HG03060 (cell line): ENCODE measurements around the gene MEA1.

Experiments
- ATAC-seq: cut with Tn5 transposase; IDR thresholded peaks from one replicate; pipeline ENCODE4 v1.9.1; 2021; ENCODE audit warnings: low read depth, moderate number of reproducible peaks; ENCODE audit not compliant: unreplicated experiment

The MEA1 gene

DNA sequence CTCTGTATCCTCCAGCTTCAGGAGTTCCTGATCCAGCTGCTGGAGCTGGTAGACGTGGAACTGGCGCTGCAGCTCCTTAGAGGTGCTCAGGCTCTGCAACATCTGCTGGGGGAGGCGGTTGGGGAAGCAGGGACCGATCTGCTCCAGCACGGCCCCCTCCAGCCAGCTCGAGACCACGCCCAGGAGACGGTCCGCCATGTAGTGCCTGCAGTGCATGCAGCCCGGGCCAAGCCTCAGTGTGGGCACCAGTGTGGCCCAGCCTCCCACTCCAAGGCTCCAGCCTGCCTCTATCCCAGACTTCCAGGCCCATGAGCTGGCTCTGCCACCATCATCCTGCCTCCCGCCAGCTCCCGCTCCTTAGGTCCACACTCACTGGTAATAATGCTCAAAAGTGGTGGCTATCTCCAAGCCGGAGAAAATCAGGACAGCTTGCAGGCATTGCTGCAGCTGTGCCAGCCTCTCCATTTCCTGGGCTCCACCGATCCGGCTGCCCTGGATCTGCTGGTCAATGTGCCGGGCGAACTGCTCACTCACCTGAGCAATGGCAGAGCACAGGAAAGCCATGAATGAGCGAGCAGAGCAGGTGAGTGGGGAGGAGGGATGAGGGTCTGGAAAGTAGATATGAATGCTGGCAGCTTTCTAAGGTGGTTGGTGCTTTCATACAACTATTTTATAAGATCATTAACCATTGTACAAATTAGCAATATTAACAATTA is 27.0 kb upstream of the MEA1 start:
- no peak for ATAC-seq

DNA sequence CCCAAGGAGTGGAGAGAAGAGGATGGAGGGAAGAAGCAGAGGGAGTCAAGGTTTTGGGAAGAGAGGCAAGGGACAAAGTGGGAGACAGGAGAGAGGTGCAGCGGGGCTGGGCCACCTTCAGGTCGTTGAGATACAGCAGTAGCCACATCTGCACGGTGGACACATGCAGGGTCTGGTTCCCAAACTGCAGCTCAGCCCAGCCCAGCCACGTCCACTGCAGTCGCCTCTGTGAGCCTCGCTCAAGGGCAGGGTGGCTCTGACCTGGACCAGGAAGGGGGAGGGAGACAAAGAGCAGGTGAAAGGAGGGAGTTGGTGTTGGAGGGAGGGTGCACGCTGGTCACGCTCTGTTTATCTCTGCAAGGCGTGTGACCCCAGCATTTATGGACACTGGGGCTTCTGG is 25.0 kb upstream of the MEA1 start:
- ATAC-seq = no peak

DNA sequence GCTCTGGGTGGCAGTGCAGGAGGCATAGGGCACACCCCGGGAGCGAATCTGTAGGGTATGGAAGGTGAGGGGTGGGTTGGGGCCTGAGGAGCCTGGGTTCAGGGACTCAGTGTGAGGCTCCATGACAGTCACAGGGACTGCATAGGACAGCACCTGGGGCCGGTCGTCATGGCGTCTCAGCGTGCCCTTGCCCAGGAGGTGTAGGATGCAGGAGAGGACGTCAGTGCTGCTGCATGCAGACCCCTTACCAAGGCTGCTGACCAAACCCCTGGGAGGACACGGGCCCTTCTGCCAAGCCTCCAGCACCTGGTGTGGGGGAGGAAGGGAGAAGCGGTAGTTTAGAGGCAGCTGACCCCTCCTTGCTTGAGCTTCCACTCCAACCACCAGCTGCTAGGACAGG is 24.0 kb upstream of the MEA1 start:
- ATAC-seq = no peak

DNA sequence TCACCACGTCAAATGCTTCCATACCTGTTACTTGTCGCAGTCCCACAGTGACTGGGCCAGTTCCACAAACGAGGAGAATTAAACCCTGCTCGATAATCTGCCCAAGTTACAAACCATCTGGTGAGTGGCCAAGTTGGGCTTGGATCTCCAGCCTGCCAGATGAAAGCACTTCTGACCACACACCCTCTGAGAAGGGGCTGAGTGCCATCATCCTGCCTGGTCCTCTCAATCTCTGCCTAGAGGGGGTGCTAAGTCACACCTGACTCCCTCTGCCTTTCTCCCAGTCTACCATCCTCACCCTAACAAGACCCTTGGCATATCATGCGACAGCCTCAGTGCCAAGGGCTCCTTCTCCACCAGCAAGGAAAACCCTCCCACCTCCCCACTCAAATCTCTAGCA is 23.5 kb upstream of the MEA1 start:
- ATAC-seq = no peak

DNA sequence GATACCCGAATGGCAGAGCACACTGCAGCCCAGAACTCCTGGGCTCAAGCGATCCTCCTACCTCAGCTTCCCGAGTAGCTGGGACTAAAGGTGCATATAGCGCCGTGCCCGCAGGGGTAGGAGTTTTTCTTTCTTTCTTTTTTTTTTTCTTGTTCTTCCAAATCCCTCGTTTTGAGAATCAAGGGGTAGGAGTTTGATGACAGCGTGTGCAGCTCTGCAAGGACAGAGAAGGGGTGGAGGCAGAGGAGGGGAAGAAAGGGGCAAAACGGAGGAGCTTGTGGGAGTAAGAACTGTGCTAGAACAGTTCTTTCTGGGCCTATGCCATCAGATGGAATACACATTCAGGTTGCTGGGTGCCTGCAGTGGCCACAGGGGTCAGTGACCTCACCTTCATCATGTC is 23.0 kb upstream of the MEA1 start:
- no peak for ATAC-seq

DNA sequence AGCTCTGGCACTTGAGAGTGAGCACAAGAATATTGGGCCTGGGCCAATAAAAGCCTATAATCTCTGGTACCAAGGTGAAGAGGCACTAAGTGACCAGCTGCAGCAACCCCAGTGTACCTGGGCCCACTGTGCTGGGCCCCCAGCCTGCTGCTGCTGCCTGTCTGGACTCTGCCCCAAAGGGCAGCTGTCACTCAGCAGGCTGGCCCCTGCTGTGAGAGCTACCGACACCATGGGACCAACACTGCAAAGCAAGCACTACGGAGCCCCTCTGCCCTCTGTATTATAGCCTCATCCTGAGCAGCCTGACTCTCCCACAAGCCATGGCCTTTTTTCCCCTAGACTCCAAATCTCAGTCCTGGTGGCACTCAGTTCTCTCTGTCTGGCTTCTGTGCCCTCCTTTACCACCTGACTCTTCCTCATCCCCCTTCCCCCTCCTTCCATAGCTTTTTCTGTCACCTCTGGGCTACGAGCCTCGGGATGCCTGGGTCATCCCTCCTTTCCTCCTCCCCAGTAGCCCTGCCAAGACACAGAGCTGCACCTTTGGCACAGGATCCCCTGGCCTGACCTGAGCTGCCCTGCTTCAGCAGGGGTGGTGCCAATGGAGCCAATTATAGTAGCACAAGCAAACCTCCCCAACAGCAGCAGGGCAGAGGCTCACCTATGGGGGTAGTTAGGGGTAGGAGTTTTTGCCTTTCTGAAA is 21.9 kb upstream of the MEA1 start:
- ATAC-seq = no peak

DNA sequence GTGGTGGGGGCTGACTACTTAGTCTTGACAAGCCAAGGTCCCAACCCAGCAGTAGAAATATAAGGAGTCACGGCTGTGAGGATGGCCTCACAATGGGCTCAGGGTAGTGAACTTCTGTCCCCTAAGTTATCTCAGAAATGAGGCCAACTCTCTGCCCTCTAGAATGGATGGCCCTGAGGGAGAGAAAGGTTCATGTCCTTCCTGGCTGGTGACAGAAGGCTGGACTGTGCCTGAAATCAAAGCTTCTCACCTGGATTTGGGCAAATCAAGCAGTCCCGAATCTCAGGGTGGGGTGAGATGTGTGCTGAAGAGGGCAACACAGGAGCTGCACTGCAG is 20.4 kb upstream of the MEA1 start:
- ATAC-seq = no peak

DNA sequence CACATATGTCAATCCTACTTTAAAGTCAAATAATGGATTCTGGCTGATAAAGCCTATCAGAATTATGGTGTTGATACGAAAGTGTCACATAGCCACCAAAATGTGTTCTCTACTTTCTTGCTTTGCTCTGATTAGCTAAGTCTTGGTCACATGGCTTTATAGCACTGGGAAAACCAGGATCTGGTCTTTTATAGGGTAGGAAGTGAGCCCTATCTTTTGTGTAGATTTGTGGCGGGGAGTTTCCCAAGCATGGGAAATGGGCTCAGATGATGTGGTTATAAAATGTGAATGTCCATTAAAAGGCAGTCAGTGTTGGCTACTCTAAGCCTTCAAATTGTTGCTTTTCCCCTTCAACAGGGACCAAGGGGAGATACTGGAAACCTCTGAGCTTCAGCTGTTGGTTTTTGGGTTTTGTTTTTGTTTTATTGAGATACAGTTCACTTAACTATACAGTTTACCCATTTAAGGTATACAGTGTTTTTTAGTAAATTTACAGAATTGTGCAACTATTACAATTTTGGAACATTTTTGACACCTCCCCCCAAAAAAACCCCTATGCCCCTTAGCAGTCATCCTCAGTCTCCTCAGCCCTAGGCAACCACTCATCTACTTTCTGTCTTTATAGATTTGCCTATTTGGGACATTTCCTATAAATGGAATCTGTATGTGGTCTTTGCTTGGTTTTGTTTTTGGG is 19.9 kb upstream of the MEA1 start:
- ATAC-seq = no peak

DNA sequence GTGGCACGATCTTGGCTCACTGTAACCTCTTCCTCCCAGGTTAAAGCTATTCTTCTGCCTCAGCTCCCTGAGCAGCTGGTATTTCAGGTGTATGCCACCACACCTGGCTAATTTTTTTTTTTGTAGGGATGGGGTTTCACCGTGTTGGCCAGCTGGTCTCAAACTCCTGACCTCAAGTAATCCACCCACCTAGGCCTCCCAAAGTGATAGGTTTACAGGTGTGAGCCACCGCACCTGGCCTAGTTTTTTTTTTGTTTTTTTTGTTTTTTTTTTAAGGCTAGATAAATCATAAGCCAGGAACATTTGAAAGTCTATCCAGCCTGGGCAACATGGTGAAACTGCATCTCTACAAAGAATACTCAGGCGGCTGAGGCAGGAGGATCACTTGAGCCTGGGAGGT is 18.6 kb upstream of the MEA1 start:
- no peak for ATAC-seq

DNA sequence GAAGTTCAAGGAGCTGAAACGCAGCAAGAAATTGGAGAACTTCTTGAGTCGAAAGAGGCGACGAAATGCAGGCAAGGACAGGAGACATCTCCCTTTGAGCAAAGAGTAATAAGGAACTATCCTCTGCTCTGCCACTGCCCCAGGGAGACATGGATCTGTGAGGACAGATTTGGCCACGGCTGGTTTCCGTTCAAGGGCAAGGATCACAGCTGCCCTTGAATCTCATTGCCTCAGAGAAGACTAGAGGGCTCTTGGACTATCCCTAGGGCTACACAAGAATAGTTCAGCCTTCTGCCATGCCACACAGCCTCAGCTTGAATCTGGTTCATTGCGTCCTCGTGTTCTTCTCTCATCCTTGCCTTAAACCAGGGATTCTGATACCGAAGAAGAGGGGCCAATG is 15.4 kb upstream of the MEA1 start:
- ATAC-seq = no peak

DNA sequence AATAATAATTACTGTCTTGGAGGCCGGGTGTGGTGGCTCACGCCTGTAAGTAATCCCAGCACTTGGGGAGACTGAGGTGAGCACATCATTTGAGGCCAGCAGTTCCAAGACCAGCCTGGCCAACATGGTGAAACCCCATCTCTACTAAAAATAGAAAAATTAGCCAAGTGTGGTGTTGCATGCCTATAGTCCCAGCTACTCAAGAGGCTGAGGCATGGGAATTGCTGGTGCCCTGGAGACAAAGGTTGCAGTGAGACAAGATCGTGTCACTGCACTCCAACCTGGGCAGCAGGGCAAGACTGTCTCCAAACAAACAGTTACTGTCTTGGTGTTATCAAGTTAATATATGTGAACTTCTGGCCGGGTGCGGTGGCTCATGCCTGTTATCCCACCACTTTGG is 12.6 kb upstream of the MEA1 start:
- ATAC-seq = no peak

DNA sequence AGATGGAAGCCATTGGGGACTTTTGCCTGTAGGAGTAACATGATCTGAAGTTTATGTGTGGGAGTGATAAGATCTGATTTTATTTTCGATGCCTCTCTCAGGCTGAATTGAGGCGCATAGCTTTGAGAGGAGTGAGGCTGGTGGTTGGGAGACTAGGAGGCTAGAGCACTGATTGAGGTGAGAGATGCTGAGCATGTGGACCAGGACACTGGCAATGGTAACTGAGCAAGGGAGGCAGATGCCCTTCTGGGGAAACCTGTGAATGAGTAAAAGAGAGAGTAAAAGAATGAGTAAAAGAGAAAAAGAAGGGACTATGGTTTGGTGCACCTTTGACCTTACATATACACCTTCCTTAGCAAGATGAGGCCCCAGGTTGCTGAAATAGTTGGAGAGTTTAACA is 10.7 kb upstream of the MEA1 start:
- no peak for ATAC-seq

DNA sequence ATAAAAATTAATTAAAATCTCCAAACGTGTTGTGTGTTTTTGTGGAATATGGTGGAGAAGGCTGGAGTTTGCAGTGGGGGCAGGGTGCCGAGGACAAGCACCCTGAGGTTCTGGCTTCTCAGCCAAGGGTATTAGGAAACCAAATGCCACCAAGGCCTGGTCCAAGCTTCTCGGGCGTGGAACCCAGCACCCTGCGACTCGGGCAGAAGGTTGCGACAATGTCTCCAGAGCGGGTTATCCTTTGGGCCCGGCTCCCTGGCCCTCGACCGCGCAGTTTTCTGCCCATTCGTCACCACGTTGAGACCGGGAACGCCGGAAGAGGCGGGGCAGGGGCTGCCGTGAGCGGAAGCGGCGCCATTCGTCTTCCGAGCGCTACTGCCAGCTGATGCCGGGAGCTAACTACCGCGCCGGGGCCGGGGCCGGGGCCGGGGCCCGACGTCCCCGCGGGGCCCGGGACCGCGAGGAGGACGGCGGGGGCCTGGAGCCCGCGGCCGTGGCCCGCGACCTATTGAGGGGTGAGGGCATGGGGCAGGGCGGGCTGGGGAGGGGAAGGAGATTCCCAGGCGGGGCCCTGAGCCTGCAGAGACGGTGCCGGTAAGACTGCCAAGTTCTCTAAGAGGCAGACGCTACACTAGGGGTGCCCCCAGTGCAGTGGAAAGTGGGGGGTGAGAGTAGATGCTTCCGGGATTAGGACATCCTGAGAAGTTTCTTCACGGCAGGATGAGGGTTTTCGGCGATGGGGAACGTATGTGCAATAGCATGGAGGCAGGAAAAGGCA is 7.7 kb upstream of the MEA1 start, which contains the start of gene RRP36:
Gene RRP36, plus strand, starts transcription at position 354 of the 778 bp plus-strand sequence. Its CDS starts 32 bp downstream, at position 386.
- no peak for ATAC-seq

DNA sequence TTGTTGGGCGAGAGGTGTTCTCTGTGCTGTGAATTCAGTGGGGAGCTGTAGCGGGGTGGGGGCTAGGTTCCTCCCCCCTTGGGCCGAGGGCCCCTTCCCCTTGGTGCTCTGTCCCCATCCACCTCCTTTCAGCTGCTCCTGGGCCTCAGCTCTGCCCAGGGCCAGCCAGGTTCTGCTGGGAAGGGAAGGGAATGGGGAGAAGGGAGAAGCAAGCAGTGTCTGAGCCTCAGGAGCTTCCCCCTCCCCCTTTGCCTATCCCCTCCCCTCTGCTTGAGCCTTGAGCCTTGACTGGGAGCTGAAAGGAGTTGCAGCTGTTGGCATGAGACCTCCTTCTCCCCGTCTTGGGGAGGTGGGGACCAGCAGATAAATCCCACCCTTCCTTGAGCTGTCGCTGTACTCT is 7.1 kb upstream of the MEA1 start:
- no peak for ATAC-seq

DNA sequence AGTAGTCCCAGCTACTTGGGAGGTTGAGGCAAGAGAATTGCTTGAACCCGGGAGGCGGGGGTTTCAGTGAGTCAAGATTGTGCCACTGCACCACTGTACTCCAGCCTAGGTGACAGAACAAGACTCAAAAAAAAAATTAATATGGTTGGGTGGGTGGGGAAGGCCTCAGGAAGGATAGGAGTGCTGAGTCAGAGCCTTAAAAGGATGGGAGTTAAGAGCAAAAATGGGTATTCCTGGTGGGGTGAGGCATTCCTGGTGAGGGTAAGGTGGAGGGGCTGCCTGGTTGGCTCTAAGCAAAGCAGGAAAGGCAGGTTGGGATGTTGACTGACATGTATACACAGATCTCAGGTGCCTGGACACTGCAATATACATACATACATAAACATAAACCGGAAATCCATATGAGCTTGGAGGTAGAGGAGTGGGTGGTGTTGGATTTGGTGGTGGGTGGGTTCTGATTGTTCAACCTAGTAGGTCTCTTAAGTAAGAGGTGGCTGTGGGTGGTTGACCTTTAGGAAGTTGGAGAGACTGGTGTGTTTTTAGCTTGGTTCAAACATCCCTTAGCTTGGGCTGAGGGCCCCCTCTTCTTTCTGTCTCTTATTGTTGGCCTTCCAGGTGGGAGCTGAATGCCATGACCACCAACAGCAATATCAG is 6.4 kb upstream of the MEA1 start:
- no peak for ATAC-seq

DNA sequence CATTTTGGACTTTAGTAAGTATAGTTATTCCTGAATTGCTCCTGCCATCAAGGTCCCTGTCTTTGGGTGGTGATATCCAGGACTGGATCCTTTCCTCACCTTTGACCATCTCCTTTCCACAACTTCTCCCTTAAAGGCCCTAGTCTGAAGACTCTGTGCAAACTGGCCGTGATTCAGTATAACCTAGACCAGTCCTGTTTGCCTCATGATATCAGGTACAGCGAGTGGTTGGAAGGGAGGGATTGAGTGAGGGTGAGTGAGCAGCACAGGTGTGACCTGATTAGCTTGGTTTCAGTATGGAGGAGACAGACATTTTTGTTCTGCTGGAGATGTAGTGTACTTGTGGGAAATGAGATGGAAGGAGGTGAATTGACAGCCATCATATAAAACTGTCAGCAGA is 5.4 kb upstream of the MEA1 start:
- ATAC-seq = no peak

DNA sequence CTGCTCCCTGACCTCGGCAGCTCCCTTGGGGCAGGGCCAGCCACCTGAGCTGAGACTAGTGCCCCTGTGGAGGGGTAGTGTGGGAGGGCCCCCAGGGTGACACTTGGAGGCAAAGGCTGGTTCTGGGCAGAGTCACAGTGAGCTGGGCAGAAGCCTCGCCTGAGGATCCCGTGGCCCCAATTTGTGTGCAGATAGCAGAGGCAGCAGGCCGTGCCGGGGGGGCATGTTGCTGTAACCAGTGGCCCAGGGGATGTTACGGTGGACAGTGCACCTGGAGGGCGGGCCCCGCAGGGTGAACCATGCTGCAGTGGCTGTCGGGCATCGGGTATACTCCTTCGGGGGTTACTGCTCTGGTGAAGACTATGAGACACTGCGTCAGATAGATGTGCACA is 3.2 kb upstream of the MEA1 start:
- ATAC-seq = no peak

DNA sequence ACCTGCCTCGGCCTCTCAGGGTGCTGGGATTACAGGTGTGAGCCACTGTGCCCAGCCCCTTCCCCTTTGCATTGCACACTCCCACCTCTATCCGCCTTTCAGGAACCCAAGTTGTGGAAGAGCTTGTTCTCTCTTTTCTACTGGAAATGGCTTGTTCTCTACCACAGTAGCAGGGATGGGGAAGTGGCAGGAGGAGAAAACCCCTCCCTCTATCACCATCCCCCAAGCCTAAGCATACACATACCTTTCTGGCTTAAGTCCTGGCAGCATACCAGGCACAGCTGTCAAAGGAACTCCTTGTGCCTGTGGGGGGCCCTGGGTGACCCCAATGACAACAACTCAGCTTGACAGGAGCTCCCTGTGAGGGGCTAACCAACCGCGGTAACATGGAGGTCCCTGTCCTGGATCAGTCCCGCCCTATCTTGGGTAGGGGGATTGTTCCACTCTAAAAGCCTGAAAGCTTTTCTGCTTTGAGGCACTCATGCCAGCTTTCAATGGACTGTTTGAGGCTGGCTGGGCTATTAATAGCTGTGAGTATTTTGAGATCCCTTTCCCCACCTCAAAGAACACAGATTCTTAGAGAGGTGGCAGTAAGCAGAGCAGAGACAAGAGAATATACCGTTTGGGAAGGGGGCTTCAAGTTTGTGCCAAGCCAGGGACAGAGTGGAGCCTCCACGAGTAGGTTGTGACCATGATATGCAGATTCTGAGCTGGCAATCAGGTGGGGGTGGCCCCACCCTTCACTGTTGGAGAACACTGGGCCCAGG is 2.6 kb upstream of the MEA1 start:
- ATAC-seq = no peak

DNA sequence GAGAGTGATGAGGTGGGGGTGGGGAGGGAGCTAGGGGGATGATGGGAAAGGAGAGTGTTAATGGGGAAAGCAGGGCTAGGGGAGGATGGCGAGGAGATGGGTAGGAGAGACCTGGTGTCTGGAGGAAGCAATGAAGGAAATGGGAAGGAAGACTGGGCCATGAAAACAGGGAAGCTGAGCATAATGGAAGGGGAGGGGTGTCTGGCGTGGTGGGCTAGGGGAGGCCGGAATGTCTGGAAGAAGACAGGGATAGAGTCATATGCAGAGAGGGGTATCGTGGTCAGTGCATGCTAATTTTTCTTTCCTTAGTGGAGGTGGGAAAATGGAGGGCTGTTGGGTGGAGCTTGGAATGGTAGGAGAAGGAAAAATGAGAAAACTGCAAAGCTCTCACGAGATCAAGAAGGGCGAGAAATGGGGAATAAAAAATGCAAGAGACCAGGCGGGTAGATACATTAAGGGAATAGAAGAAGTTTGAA is 726 bp upstream of the MEA1 start:
- ATAC-seq = no peak
